Cardiac fibroblast (primary cell): ENCODE data around the gene SCUBE2.

Source experiments
- DNase-seq, 2 donors: peaks; one replicate each; pipeline versions ENCODE4 v3.0.0 to v3.0.0-alpha.2; 2010; ENCODE audit warnings: low read depth in 2 of 2
- H3K4me3 ChIP-seq, 2 donors: replicated peaks in 1 of 2; 1 replicate in 1 of 2; 2 replicates in 1 of 2; pipeline ENCODE4 v1.5.1; 2011; ENCODE audit warnings: low read depth in 2 of 2, low read length in 2 of 2, mild to moderate bottlenecking in 2 of 2, moderate library complexity in 1 of 2
- TF ChIP-seq, protein P1 (sequence below): IDR thresholded peaks from one replicate; pipeline ENCODE4 v1.5.1; 2011; ENCODE audit warnings: low read depth, mild to moderate bottlenecking, low read length, inconsistent platforms

SCUBE2 gene

DNA sequence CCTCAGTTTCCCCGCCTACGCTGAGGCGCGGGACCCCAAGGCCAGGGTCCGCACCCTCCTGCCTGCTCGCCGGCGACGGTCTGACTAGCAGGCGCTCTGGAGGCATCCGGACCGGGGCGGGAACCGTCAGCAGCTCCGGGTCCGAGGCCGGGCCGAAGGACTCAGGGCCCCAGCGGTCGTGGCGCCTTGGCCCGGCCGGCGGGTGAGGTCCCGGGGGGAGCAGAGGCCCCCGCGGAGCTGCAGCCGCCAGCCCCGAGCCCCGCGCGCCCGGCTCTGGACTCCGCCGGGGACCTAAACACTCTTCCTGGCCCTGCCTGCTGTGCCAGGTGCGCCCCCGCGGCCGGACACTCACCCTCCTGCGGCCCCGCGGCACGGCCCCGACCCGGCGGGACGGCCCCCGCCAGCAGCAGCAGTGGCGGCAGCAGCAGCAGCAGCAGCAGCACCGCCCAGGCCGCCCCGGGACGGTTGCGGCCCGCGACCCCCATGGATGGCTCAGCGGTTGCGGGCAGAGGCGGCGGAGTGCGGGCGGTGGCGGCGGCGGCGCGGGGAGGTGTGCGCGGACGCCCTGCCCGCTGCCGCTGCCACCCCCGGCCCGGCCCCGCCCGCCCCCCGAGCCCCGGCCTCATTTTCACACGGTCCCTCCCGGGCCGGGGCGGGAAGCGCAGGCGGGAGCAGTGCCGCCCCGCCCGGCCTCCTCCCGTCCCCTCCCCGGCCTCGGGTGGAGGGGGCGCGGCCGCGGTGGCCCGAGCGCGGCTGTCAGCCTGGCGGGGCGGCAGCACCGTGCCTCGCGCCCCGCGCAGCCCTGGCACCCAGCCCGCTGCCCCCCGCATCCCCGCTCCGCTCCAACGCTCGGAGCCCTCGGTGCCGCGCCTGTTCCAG, at the start of gene SCUBE2:
Gene SCUBE2 (minus strand): TSS at position 556 of the 879 bp plus-strand sequence. CDS start 71 bp downstream, at position 485.
- DNase-seq = no peak
- TF ChIP-seq, protein P1, sequence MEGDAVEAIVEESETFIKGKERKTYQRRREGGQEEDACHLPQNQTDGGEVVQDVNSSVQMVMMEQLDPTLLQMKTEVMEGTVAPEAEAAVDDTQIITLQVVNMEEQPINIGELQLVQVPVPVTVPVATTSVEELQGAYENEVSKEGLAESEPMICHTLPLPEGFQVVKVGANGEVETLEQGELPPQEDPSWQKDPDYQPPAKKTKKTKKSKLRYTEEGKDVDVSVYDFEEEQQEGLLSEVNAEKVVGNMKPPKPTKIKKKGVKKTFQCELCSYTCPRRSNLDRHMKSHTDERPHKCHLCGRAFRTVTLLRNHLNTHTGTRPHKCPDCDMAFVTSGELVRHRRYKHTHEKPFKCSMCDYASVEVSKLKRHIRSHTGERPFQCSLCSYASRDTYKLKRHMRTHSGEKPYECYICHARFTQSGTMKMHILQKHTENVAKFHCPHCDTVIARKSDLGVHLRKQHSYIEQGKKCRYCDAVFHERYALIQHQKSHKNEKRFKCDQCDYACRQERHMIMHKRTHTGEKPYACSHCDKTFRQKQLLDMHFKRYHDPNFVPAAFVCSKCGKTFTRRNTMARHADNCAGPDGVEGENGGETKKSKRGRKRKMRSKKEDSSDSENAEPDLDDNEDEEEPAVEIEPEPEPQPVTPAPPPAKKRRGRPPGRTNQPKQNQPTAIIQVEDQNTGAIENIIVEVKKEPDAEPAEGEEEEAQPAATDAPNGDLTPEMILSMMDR = no peak
- peak within 1 kb of the TSS; percentile 33 to 42 for H3K4me3 ChIP-seq

DNA sequence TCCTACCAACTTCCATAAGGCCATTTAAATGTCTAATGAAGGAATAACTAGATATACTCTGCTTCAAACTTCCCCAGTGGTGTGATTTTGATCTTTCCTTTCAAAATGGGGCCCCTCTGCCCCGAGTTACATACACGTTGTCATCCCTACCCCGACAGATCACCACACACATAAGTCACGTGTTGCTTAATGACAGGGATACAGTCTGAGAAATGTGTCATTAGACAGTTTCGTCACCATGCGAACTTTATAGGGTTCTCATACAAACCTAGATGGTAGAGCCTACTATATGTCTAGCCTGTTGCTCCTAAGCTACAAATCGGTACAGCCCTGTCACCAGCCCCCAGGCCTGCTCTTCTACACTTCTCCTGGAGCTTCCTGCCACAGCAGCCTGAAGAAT, 49.8 kb upstream of the SCUBE2 start:
- TF ChIP-seq, protein P1 = no peak
- no peak for DNase-seq
- no peak overlapping the region for H3K4me3 ChIP-seq

DNA sequence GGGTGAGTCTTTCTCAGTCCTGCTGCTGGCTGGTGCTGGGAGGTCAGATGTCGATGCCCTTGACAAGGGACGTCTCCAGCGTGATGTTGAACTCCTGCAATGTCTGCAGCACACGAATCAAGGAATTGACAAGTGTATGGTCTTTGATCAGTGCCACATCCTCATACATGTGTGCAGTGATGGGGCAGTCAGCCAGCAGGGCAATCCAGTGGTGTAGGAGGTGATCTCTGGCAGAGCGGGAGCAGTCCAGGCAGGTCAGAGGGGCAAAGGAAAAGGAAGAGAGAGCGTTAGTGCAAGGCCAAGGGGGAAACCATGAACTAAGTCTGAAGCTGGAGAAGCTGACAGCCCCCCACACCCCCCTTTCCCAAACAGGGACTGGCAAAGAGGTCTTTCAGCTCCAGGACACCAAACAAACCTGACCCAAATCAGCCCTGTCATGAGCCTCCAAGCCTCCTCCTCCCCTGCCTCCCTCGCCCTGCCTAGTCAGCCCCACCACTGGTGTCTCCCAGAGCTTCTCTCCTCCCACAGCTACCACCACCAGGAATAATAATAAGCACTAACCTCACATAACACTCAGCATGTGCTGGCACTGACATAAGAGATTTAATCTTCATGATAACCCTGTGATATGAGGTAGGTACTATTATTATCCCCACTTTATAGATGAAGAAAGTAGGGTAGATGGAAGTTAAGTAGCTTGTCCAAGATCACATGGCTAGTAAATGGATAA, 48.4 kb upstream of the SCUBE2 start:
- no peak overlapping the region for H3K4me3 ChIP-seq
- TF ChIP-seq, protein P1 = no peak
- DNase-seq = no peak

DNA sequence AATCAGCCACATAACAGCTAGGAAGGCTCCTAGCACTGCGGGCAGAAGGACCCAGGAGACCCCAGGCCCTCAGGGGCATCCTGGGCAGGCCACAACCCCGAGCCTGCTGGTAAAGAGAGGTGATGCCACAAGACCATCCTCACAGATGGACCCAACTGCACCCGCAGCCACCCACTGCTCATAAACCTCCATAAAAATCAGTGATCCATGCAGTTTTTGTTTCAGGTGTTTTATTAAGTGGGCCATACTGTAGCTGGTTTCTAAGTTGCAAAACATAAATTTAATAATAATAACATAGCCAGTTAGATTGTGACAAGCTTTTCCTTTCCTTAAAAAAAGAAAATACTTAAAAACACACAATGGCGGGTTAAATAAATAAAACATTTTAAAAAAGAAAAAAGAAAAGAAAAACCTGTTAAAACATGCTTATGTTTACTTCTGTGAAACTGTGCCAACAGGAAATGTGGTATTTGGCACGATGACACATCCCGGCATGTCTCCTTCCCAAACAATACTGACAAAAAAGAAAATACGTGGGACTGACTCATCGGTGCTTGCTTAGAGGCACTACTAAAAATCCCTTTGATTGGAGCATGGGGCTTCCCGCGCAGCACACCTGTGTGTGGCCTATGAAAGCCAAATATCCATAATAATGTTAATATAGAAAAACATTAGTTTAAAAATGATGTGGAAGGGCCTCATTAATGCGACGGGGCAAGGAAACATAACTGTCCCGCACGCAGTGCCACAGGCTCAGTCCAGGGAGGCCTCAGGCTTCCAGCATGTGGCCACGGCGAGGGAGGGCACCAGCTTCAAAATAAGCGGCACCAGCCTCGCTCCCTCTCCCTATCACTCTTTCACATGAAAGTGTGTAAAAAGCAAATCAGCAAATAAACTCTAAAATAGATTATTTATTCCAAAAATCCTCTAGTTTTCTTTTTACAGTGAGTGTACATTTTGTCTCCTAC, 47.5 kb upstream of the SCUBE2 start:
- DNase-seq = peak; percentile 84 to 95
- TF ChIP-seq, protein P1 = no peak

DNA sequence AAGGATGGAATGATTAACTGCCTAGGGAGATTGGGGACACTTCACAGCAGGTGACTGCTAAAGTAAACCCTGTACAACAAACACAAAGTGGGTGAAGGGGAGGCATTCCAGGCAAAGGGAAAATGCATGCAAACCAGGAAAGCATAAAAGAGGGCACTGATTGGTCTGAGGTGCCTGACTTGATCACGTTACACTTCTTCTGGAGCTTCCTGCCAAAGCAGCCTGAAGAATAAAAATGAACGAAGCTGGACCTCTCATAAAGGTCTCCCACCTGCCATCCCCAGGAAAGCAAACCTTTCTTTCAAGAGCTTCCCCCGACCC, 46.7 kb upstream of the SCUBE2 start:
- TF ChIP-seq, protein P1 = no peak
- no peak overlapping the region for H3K4me3 ChIP-seq
- no peak for DNase-seq

More for the DNA sequence above, 47.5 kb upstream of the SCUBE2 start:
- H3K4me3 ChIP-seq = no peak overlapping the region

DNA sequence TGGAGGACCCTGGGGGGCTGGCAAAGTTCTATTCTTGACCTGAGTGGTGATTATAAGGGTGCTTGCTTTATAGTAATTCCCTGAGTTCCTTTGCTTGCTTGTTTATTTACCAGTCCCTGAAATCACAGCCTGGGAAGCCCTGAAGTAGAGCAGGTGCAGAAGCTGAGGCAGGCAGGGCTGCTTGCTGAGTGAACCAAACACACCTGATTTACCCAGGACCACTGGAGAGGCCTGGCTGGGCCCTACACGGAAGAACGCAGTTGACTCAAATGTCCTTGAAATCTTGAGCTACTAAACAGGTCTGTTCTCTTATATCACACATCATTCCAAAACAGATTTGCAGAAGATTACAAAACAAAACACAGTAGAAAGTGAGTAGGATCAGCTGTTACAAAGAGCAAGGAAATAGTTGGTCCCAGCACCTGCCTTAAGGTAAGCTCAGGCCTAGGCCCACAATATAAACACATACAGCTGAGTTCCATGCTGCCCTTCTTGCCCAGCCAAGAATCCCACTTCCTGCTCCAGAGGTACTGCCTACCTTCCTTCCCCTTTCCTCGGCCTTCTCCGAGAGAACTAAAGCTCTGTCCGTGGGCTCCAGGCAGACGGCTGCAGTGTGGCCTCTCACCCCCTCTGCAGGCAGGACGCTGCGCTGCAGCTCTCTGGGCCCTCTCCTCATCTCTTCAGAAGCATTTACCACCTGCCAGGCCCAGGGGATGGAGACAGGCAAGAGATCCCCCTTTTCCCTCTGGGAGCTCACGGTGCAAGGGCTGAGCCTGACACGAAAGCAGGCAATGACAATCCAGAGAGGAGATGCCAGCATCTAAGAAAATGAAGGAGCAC, 46.1 kb upstream of the SCUBE2 start:
- no peak overlapping the region for H3K4me3 ChIP-seq

More for the DNA sequence above, 46.1 kb upstream of the SCUBE2 start:
- TF ChIP-seq, protein P1 = peak; percentile 98
- peak; percentile 76 for DNase-seq
